ENCODE data around the gene GALK1.

GRCh38 chr17:75742337-75742736, 22.7 kb downstream of the GALK1 start:
- TF ChIP-seq CTCF (optimal IDR thresholded peaks at IDR 0.05 in 1 of 3, IDR thresholded peaks at IDR 0.05 in 1 of 3, conservative IDR thresholded peaks at IDR 0.05 in 1 of 3; ENCODE audit: extremely low read depth in 1 of 3, insufficient read depth in 2 of 3, low read length in 3 of 3) (no peak), EZH2 (IDR thresholded peaks at IDR 0.05; ENCODE audit: low read length) (no peak)
